ENCODE results near the gene WNT2B.
"Not testable (repeated sequence)": the region's sequence is repeated elsewhere in the genome, so short reads cannot be mapped to it uniquely, and the experiment has no call there.

The WNT2B gene

GRCh38 chr1:112466078-112466660, 42.6 kb upstream of the WNT2B start (continued):
- TF ChIP-seq REST (tag by site-specific recombination; IDR thresholded peaks at IDR 0.05): peak; percentile 19; the same call in 1 of the 2 replicates
- TF ChIP-seq ZNF157 (tag by site-specific recombination; IDR thresholded peaks at IDR 0.05): no peak
- peak; percentile 83 for TF ChIP-seq KLF7 (tag by site-specific recombination; IDR thresholded peaks at IDR 0.05; ENCODE audit: borderline replicate concordance)
- no peak for TF ChIP-seq ZNF311 (tag by site-specific recombination; IDR thresholded peaks at IDR 0.05; ENCODE audit: borderline replicate concordance)
- TF ChIP-seq ZNF792 (tag by site-specific recombination; IDR thresholded peaks at IDR 0.05): no peak

DNA sequence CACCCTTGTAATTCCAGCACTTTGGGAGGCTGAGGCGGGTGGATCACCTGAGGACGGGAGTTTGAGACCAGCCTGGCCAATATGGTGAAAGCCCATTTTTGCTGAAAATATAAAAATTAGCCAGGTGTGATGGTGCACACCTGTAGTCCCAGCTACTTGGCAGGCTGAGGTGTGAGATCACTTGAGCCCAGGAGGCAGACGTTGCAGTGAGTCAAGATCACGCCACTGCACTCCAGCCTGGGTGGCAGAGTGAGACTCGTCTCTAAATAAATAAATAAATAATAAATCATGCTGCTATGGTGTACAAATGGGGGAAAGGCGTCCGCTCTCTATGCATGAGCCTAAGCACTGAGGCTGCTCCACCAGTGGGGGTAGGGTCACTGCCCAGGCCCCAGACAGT, 38.4 kb upstream of the WNT2B start:
- H3K9me3 ChIP-seq (ENCODE audit: control insufficient read depth, insufficient read depth, low read depth, low read length); H3K4me3 ChIP-seq (ENCODE audit: low read depth, low read length); H3K27ac ChIP-seq (ENCODE audit: extremely low read depth, low read depth, low read length); H3K4me1 ChIP-seq (ENCODE audit: control insufficient read depth, insufficient read depth, low read length); H3K36me3 ChIP-seq (ENCODE audit: control insufficient read depth in 2 of 2, insufficient read depth in 1 of 2, low read length in 2 of 2); POLR2A ChIA-PET: not testable (repeated sequence)
- CTCF ChIA-PET: interaction anchor here (1.8 kb wide), 1 partner anchor 79 kb away, joined by 4 read pairs; no protein-coding TSS in a partner anchor

DNA sequence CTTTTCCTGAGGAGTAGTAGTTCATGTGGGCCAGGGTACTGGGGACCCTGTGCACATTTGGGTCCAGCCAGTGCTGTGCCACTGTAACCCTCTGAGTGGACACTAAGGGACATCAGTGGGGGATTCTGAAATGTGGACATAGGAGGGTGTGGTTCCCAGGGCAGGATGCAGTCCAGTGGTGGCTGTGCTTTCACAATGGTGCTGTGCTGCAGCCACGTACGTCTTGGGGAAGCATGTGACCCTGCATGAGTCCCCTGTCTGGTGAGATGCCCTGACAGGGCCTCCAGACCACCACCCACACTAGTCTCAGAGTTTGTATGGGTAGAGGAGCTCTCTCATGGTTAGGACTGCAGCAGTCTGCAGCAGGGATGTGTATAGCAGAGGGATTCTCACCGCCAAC, 37.8 kb upstream of the WNT2B start:
- Histone ChIP-seq H3K27ac (ENCODE audit: extremely low read depth, low read depth, low read length) (no peak overlapping the region), H3K36me3 (ENCODE audit: control insufficient read depth in 2 of 2, insufficient read depth in 1 of 2, low read length in 2 of 2) (no peaks in the 10 kb centered on the region), H3K9me3 (ENCODE audit: control insufficient read depth, insufficient read depth, low read depth, low read length) (no peaks in the 10 kb centered on the region), H3K4me1 (ENCODE audit: control insufficient read depth, insufficient read depth, low read length) (no peaks in the 10 kb centered on the region), H3K4me3 (ENCODE audit: low read depth, low read length) (no peak overlapping the region)
- ChIA-PET POLR2A (no interaction called here), CTCF (interaction anchor here (1.0 to 1.8 kb wide), 2 partner anchors 31 to 79 kb away, joined by 4 read pairs; no protein-coding TSS in a partner anchor)
- TF ChIP-seq ZNF747 (tag by site-specific recombination; IDR thresholded peaks at IDR 0.05) (no peak), ZNF202 (tag by site-specific recombination; IDR thresholded peaks at IDR 0.05; ENCODE audit: borderline replicate concordance) (no peak), ZEB2 (tag by site-specific recombination; IDR thresholded peaks at IDR 0.05) (no peak)
- TF ChIP-seq, protein P1, sequence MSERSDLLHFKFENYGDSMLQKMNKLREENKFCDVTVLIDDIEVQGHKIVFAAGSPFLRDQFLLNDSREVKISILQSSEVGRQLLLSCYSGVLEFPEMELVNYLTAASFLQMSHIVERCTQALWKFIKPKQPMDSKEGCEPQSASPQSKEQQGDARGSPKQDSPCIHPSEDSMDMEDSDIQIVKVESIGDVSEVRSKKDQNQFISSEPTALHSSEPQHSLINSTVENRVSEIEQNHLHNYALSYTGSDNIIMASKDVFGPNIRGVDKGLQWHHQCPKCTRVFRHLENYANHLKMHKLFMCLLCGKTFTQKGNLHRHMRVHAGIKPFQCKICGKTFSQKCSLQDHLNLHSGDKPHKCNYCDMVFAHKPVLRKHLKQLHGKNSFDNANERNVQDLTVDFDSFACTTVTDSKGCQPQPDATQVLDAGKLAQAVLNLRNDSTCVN (tag by site-specific recombination; optimal IDR thresholded peaks at IDR 0.05): no peak

DNA sequence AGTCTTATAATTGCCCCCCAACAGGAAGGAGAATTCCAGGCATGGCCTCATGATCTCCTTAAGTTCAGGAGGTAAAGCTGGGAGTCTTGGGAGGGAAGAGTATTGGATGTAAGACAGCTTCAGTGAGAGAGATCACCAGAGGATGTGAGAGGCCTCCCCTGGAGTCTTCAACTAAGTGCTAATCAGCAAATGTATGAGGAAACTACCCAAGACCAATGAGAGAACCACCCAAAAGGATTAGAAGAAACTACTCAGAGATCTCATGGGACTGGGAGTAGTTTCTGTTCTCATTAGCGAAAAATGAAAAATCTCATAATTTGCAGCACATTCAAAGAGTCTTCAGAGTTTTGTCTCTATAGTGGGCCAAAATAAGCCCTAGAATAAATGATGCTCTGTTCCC, 36.6 kb upstream of the WNT2B start:
- CTCF ChIA-PET: interaction anchor here (0.6 to 1.0 kb wide), 2 partner anchors 16 to 81 kb away, joined by 3 read pairs; no protein-coding TSS in a partner anchor
- TF ChIP-seq ZNF239 (tag by site-specific recombination; IDR thresholded peaks at IDR 0.05): no peak
- TF ChIP-seq, protein P2, sequence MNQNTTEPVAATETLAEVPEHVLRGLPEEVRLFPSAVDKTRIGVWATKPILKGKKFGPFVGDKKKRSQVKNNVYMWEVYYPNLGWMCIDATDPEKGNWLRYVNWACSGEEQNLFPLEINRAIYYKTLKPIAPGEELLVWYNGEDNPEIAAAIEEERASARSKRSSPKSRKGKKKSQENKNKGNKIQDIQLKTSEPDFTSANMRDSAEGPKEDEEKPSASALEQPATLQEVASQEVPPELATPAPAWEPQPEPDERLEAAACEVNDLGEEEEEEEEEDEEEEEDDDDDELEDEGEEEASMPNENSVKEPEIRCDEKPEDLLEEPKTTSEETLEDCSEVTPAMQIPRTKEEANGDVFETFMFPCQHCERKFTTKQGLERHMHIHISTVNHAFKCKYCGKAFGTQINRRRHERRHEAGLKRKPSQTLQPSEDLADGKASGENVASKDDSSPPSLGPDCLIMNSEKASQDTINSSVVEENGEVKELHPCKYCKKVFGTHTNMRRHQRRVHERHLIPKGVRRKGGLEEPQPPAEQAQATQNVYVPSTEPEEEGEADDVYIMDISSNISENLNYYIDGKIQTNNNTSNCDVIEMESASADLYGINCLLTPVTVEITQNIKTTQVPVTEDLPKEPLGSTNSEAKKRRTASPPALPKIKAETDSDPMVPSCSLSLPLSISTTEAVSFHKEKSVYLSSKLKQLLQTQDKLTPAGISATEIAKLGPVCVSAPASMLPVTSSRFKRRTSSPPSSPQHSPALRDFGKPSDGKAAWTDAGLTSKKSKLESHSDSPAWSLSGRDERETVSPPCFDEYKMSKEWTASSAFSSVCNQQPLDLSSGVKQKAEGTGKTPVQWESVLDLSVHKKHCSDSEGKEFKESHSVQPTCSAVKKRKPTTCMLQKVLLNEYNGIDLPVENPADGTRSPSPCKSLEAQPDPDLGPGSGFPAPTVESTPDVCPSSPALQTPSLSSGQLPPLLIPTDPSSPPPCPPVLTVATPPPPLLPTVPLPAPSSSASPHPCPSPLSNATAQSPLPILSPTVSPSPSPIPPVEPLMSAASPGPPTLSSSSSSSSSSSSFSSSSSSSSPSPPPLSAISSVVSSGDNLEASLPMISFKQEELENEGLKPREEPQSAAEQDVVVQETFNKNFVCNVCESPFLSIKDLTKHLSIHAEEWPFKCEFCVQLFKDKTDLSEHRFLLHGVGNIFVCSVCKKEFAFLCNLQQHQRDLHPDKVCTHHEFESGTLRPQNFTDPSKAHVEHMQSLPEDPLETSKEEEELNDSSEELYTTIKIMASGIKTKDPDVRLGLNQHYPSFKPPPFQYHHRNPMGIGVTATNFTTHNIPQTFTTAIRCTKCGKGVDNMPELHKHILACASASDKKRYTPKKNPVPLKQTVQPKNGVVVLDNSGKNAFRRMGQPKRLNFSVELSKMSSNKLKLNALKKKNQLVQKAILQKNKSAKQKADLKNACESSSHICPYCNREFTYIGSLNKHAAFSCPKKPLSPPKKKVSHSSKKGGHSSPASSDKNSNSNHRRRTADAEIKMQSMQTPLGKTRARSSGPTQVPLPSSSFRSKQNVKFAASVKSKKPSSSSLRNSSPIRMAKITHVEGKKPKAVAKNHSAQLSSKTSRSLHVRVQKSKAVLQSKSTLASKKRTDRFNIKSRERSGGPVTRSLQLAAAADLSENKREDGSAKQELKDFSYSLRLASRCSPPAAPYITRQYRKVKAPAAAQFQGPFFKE (tag by site-specific recombination; IDR thresholded peaks at IDR 0.05; ENCODE audit: borderline replicate concordance): no peak
- no peak for TF ChIP-seq ZBTB1 (tag by site-specific recombination; IDR thresholded peaks at IDR 0.05)
- TF ChIP-seq ZNF449 (tag by site-specific recombination; IDR thresholded peaks at IDR 0.05): no peak

More for the DNA sequence above, 36.6 kb upstream of the WNT2B start:
- H3K27ac ChIP-seq (ENCODE audit: extremely low read depth, low read depth, low read length): no peak overlapping the region
- POLR2A ChIA-PET: interaction anchor here (0.7 kb wide), 1 partner anchor 275 kb away, joined by 3 read pairs; no protein-coding TSS in a partner anchor
- H3K9me3 ChIP-seq (ENCODE audit: control insufficient read depth, insufficient read depth, low read depth, low read length): no peaks in the 10 kb centered on the region
- H3K4me3 ChIP-seq (ENCODE audit: low read depth, low read length): no peak overlapping the region
- H3K36me3 ChIP-seq (ENCODE audit: control insufficient read depth in 2 of 2, insufficient read depth in 1 of 2, low read length in 2 of 2): no peaks in the 10 kb centered on the region
- H3K4me1 ChIP-seq (ENCODE audit: control insufficient read depth, insufficient read depth, low read length): no peaks in the 10 kb centered on the region
